HG03442 (cell line): ENCODE results near the gene LRRC46.

Experiments used
- ATAC-seq: cut with Tn5 transposase; IDR thresholded peaks from one replicate; pipeline ENCODE4 v1.9.1; 2021; ENCODE audit warnings: mild to moderate bottlenecking, moderate library complexity; ENCODE audit not compliant: unreplicated experiment

The LRRC46 gene

GRCh38 chr17:47850692-47851573 is 19.5 kb downstream of the LRRC46 start, which contains the start of gene SP6:
Gene SP6, minus strand, starts transcription at chr17:47851163. Its CDS starts 2,734 bp downstream, at chr17:47848429.
- no peak for ATAC-seq

DNA sequence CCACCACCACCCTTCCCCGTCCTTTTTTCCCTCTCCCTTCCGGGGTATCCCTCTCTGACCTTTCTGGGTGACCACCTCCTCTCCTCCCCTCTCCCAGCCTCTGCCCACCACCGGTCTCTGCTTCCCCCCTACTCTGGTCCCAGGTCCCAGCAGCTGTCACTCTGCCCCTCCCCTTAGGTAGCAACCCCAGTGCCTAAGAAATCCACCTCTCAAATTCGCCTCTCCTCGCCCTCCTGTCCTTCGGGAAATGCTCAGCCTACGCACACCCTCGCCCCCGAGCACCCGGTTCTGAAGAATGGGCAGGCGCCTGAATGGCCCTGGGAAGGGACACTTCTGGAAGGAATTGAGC is 20.3 kb downstream of the LRRC46 start:
- no peak for ATAC-seq

DNA sequence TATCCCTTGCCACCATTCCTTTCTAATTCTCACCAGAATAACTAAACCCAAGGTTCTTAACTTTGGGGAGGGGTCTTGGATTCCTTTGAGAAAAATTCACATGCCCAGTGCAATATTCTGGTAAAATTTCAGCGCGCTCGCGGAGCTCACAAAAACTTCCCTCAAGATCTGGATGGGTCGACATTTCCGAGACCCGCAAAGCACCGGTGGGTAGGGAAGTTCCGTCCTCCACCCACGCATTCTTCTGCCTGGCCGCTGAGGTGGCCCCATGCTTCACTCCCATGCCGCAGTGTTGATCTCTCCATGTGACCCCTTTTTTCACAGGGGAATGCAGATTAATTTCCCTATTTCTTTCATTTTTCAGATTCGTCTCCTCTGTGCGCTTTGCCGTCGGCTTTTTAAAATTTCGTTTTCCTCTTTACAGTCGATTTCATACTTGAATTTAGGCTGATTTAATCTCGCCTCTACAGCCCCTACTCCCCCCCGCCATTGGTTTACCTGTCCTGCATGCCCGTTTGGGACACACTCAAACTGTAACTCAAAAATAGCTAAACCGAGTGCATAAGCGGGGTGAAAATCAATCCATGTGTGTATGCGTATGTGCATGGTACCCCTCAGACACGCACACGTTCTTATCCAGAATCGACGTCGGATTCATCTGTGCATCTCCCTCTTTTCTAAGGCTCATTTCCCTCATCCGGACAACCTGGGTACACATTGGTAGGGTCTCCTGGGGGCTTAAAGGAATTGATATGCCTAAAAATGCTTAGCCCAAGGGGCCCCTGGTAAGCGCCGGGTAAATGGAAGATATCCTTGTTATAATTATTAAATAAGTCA is 20.9 kb downstream of the LRRC46 start:
- no peak for ATAC-seq

- no peak for ATAC-seq
Measured at GRCh38 chr17:47853616-47854015, 22.1 kb downstream of the LRRC46 start.

DNA sequence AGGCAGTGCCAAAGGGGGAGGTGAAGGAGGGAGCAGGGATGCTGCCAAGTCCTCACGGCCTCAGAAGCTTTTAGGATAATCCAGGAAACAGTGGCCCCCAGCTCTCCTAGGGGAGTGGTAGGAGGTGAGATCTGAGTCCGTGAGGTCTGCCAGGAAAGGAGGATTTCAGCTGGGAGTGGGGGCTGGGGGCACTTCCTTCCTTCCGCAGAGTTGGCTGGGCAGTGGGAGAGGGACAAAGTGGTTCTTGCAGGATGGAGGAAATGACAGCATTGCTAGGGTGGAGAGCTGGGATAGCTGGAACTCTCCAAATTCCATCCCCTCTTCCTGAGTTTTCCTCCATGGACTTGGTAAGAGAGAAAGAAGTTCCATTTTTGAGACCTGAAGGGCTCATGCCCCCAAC is 24.3 kb downstream of the LRRC46 start:
- no peak for ATAC-seq

- ATAC-seq = no peak
Measured at GRCh38 chr17:47856830-47857229, 25.4 kb downstream of the LRRC46 start.

GRCh38 chr17:47857551-47858455 is 26.3 kb downstream of the LRRC46 start:
- ATAC-seq = no peak

- no peak for ATAC-seq
Measured at GRCh38 chr17:47860386-47860785, 28.9 kb downstream of the LRRC46 start.

GRCh38 chr17:47862621-47863440 is 31.4 kb downstream of the LRRC46 start:
- ATAC-seq = no peak

GRCh38 chr17:47864791-47865216 is 33.3 kb downstream of the LRRC46 start:
- ATAC-seq = no peak

DNA sequence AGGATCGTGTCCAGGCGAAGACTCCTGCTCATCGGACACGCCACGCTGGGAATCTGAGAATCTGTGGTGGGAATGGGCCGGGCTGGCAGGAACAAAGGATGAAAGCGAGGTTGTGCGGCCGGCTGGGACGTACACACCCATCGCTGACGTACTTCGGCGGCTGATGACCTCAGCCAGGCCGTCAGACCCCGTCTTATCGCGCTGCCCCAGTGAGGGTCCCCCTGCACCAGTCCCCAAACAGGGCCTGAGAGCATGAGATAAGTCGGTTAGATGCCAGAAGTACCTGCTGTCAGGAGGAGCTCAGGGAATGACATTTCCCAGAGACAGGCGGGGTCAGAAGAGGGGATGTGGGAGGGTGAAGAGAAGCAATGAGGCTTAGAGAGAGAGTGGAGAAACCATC is 35.5 kb downstream of the LRRC46 start:
- ATAC-seq = no peak

GRCh38 chr17:47867813-47868533 is 36.5 kb downstream of the LRRC46 start:
- ATAC-seq = no peak

GRCh38 chr17:47869114-47869513 is 37.6 kb downstream of the LRRC46 start:
- no peak for ATAC-seq

DNA sequence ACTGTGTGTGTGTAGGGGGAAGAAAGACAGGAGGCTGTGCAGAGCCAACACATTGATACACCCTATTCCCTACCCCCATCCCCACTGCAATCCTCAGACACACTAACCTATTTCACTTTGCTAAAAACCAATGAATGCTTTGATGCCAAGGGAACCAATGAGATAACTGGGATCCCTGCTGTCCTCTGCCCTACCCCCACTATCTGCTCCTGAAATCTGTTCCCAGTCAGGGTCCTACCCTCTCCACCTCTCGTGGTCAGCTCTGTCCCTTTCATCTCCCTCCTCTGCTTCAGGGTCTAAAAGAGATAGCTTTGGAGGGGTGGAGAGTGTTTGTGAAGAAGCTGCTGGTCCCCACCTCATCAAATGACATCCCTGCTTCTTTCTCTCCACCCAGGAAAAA is 38.6 kb downstream of the LRRC46 start:
- ATAC-seq = no peak

DNA sequence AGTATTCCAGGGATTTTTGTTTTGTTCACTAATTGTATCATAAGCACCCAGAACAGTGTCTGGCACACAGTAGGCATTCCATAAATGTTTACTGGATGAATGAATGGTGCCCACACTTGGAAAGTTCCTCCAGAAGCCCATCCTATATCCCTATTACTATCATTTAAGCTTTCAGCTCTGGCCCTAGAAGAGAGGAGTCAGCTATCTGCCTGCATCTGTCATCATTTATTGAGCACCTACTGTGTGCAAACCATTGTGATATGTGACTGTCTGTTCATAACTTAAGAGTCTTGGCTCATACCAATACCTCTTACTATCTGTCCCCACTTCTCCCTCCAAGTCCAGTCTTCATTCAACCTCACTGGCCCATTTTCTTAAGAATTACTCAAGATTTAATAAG is 39.6 kb downstream of the LRRC46 start:
- ATAC-seq = no peak

DNA sequence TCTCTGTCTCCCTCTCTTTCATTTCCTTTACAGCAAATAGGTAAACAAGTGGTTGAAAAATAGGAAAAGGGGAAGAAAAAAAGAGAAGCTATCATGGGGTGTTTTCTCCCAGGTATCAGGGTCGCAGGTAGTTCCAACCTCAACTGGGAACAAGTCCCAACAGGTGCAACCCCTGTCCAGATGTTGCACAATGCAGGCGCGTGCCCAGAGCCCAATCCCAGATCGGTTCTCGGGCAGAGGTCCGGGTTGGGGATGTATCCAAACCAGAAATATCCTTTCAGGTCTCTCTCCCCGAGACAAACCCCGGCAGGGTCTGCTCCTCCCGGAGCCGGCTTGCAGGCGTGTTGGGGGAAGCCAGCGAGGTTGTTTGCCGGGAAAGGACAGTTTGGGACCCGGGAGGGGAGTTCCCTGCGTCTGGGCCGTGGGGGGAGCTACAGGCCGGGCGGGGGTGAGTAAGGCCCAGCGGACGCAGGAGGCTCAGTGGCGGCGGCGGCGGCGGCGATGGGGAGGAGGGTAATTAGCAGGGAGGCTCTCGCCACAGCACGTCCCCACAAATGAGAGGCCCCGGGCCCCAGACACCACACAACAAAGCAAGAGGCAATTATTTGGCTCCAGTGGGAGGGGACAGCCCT is 40.7 kb downstream of the LRRC46 start:
- ATAC-seq = no peak

- ATAC-seq = no peak
Measured at GRCh38 chr17:47872651-47873161, 41.2 kb downstream of the LRRC46 start.

- no peak for ATAC-seq
Measured at GRCh38 chr17:47873200-47874090, 42.0 kb downstream of the LRRC46 start.
